ENCODE results near the gene MYL2. TPM values are rescaled to one million over a fixed set of nuclear protein-coding genes. Genes with fewer than 3 reads are reported as not detected.

Gene MYL2
- total and polyA plus RNA-seq, 10 of the 15 experiments (the other 5 are each of a cell fraction or from before 2014, with no cell fraction given): 0.08 to 1.8 (median 0.57) TPM; not detected in 1

- TF ChIP-seq SKIL (IDR thresholded peaks at IDR 0.05; ENCODE audit: low read depth, poor library complexity, severe bottlenecking) (peak; percentile 93), CUX1 (IDR thresholded peaks at IDR 0.05; ENCODE audit: insufficient replicate concordance, low read depth, low read length) (peak; percentile 73), POLR2AphosphoS2 (IDR thresholded peaks at IDR 0.05; ENCODE audit: low read depth, low read length) (no peak), GABPA (IDR thresholded peaks at IDR 0.05; ENCODE audit: low read depth) (no peak), CBX5 (IDR thresholded peaks at IDR 0.05; ENCODE audit: low read depth) (no peak), KLF5 (IDR thresholded peaks at IDR 0.05; ENCODE audit: partially characterized antibody) (peak; percentile 73), WRNIP1 (IDR thresholded peaks at IDR 0.05; ENCODE audit: borderline replicate concordance, low read depth, low read length) (no peak), ZBED1 (IDR thresholded peaks at IDR 0.05; ENCODE audit: borderline replicate concordance) (peak; percentile 79; the same call in 1 of the 2 replicates), ASH2L (IDR thresholded peaks at IDR 0.05; ENCODE audit: borderline replicate concordance, low read depth) (peak; percentile 47; the same call in 1 of the 2 replicates), NRF1 (conservative IDR thresholded peaks at IDR 0.05; ENCODE audit: low read depth, low read length) (no peak), JUNB (IDR thresholded peaks at IDR 0.05) (no peak; the same call in 1 of the 2 replicates), RELB (IDR thresholded peaks at IDR 0.05; ENCODE audit: low read depth) (peak; percentile 100)
- TF ChIP-seq, protein P1, sequence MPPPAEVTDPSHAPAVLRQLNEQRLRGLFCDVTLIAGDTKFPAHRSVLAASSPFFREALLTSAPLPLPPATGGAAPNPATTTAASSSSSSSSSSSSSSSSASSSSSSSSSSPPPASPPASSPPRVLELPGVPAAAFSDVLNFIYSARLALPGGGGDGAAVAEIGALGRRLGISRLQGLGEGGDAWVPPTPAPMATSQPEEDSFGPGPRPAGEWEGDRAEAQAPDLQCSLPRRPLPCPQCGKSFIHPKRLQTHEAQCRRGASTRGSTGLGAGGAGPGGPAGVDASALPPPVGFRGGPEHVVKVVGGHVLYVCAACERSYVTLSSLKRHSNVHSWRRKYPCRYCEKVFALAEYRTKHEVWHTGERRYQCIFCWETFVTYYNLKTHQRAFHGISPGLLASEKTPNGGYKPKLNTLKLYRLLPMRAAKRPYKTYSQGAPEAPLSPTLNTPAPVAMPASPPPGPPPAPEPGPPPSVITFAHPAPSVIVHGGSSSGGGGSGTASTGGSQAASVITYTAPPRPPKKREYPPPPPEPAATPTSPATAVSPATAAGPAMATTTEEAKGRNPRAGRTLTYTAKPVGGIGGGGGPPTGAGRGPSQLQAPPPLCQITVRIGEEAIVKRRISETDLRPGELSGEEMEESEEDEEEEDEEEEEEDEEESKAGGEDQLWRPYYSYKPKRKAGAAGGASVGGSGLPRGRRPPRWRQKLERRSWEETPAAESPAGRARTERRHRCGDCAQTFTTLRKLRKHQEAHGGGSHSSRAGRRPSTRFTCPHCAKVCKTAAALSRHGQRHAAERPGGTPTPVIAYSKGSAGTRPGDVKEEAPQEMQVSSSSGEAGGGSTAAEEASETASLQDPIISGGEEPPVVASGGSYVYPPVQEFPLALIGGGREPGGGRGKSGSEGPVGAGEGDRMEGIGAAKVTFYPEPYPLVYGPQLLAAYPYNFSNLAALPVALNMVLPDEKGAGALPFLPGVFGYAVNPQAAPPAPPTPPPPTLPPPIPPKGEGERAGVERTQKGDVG (CRISPR knock-in tag; IDR thresholded peaks at IDR 0.05): no peak
- TF ChIP-seq, protein P2, sequence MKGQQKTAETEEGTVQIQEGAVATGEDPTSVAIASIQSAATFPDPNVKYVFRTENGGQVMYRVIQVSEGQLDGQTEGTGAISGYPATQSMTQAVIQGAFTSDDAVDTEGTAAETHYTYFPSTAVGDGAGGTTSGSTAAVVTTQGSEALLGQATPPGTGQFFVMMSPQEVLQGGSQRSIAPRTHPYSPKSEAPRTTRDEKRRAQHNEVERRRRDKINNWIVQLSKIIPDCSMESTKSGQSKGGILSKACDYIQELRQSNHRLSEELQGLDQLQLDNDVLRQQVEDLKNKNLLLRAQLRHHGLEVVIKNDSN (IDR thresholded peaks at IDR 0.05; ENCODE audit: borderline replicate concordance, extremely low read length, insufficient read depth, low read depth, low read length): no peak
Observed at GRCh38 chr12:110913119-110914056, 7.0 kb downstream of the MYL2 start (continued).

Measured in GM12878 (cell line).